ENCODE measurements around the gene RNF133. TPM values are rescaled to one million over a fixed set of nuclear protein-coding genes. Genes with fewer than 3 reads are reported as not detected.

The RNF133 gene
- polyA plus RNA-seq, 5 donors = 0.23 to 0.54 (median 0.28) TPM

Other genes with a start within 250 kb of the RNF133 start
- gene RNF148, start 3.8 kb upstream of the RNF133 start, polyA plus RNA-seq (ENCODE audit: insufficient read depth in 1 of 5, insufficient read length in 5 of 5, low replicate concordance in 1 of 5) = under 1 TPM; 0.31 to 0.65 (median 0.36) TPM
- gene CADPS2, start 187.3 kb upstream of the RNF133 start, polyA plus RNA-seq (ENCODE audit: insufficient read depth in 1 of 5, insufficient read length in 5 of 5, low replicate concordance in 1 of 5) = 10 to 100 TPM; 53.5 to 79.9 (median 73.9) TPM

Measured in right lung (tissue), 5 donors.